Measurements from ENCODE around the gene TTBK1. TPM values are rescaled to one million over a fixed set of nuclear protein-coding genes. Genes with fewer than 3 reads are reported as not detected.

TTBK1 gene
- total RNA-seq, 2 experiments from 2014 or later, result 0.09 to 0.11 TPM

DNA sequence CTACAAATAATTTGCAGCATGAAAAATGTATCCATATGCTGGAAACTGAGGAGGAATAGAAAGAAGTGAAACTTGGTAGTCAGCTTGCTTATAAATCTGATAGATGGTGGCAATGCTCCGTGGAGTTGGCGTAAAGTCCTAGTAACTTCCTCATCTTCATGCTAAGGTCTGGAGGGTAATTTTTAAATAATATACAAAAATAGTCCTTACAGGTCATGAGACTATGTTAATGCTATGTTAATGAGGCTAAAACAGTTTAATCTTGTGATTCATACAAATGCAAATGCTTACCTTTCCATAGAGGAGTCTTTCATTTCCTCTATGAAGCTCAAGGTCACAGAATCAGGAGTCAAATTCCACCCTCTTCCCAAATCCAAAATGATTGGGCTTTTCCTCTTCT is 74.7 kb downstream of the TTBK1 start:
- Mint-ChIP-seq H3K4me3 (no peak overlapping the region), H3K4me1 (ENCODE audit: low read depth) (no peaks in the 10 kb centered on the region), H3K27ac (no peak overlapping the region), H3K27me3 (no peaks in the 10 kb centered on the region), H3K36me3 (ENCODE audit: low read depth) (no peaks in the 10 kb centered on the region), H3K9me3 (no peaks in the 10 kb centered on the region)
- CTCF ChIA-PET, result interaction anchor here (0.6 to 1.6 kb wide), 3 partner anchors 10 to 248 kb away, joined by 3 to 9 read pairs (median 3); partner anchors contain the start of gene CRIP3
- DNase-seq (no peak), ATAC-seq (no peak)
- POLR2A ChIA-PET, result interaction anchor here (0.6 kb wide), 1 partner anchor 375 kb away, joined by 3 read pairs; no protein-coding TSS in a partner anchor
- TF ChIP-seq, protein P1, sequence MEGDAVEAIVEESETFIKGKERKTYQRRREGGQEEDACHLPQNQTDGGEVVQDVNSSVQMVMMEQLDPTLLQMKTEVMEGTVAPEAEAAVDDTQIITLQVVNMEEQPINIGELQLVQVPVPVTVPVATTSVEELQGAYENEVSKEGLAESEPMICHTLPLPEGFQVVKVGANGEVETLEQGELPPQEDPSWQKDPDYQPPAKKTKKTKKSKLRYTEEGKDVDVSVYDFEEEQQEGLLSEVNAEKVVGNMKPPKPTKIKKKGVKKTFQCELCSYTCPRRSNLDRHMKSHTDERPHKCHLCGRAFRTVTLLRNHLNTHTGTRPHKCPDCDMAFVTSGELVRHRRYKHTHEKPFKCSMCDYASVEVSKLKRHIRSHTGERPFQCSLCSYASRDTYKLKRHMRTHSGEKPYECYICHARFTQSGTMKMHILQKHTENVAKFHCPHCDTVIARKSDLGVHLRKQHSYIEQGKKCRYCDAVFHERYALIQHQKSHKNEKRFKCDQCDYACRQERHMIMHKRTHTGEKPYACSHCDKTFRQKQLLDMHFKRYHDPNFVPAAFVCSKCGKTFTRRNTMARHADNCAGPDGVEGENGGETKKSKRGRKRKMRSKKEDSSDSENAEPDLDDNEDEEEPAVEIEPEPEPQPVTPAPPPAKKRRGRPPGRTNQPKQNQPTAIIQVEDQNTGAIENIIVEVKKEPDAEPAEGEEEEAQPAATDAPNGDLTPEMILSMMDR (IDR thresholded peaks at IDR 0.05), result no peak
- intact Hi-C loops (cut with micrococcal nuclease), result no loop called here

DNA sequence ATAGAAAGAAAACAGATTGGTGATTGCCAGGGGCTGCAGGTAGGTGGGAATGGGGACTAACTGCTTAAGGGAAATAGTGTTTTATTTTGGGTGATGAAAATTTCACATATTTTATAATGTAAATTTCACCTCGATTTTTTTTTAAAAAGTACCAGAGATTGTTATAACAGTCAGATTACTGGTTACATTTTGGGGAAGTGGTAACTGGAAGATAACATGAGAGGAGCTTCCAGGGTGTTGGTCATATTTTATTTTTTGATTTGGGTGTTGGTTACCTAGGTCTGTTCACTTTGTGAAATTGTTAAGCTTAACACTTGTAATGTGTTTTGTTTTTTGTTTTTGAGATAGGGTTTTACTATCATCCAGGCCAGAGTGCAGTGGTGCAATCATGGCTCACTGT is 82.6 kb downstream of the TTBK1 start:
- ChIA-PET CTCF (interaction anchor here (4.3 kb wide), 1 partner anchor 18 kb away, joined by 11 read pairs; the partner anchor contains the start of gene CRIP3), POLR2A (no interaction called here)
- Mint-ChIP-seq H3K27me3 (no peaks in the 10 kb centered on the region), H3K36me3 (ENCODE audit: low read depth) (no peaks in the 10 kb centered on the region), H3K4me1 (ENCODE audit: low read depth) (no peaks in the 10 kb centered on the region), H3K9me3 (no peaks in the 10 kb centered on the region), H3K27ac (no peak overlapping the region), H3K4me3 (no peak overlapping the region)
- TF ChIP-seq, protein P1 (IDR thresholded peaks at IDR 0.05), result no peak
- ATAC-seq, result no peak
- DNase-seq, result no peak
- intact Hi-C loops (cut with micrococcal nuclease), result no loop called here

DNA sequence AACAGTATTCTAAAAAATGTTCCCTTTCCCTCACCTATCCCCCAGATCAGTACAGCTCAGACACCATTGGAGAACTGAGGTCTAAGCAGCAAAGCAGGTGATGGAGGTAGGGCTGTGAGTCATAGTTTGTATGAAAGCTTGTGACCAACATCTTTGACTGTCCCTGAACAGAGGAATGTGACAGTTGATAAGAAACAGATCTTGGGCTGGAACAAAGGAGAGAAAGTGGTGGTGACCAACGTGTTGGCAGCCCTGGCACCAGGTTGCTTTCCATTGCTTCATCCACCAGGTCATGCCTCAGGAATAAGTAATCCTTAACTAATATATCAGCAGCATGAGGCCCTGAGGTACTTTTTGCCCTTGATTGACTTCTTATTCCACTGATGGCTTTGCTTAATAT is 85.2 kb downstream of the TTBK1 start:
- POLR2A ChIA-PET, result interaction anchor here (0.7 kb wide), 1 partner anchor 11 kb away, joined by 3 read pairs; no protein-coding TSS in a partner anchor
- H3K27me3 Mint-ChIP-seq, result no peaks in the 10 kb centered on the region
- ATAC-seq, result no peak
- H3K4me3 Mint-ChIP-seq, result no peak overlapping the region
- H3K9me3 Mint-ChIP-seq, result no peaks in the 10 kb centered on the region
- CTCF ChIA-PET, result interaction anchor here (1.0 to 2.5 kb wide), 2 partner anchors 20 to 177 kb away, joined by 4 to 6 read pairs; partner anchors contain the start of gene CRIP3
- TF ChIP-seq, protein P1 (IDR thresholded peaks at IDR 0.05), result no peak
- peaks cover 11% of the 10 kb centered on the region for H3K4me1 Mint-ChIP-seq (ENCODE audit: low read depth)
- H3K36me3 Mint-ChIP-seq (ENCODE audit: low read depth), result no peaks in the 10 kb centered on the region
- intact Hi-C loops (cut with micrococcal nuclease), result no loop called here
- H3K27ac Mint-ChIP-seq, result no peak overlapping the region
- no peak for DNase-seq

DNA sequence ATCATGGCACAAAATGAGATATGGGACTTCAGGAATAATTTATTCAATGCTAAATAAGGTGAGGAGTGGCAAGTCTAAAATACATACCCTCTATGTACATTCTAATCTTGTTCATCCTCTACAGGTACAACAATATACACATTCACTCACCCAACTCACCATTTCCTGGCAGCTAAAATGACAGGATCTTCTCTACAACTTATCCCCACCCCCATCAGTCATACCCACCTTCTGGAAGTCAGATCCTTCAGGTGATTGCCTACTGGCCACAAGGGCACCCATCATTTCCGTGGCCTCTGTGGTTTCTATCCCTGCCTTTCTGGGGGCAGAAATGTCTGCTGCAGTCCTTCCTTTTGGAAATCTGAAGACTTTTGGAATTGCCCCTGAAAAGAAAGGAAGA is 88.2 kb downstream of the TTBK1 start:
- H3K36me3 Mint-ChIP-seq (ENCODE audit: low read depth), result no peaks in the 10 kb centered on the region
- no peak overlapping the region for H3K4me3 Mint-ChIP-seq
- no peak for DNase-seq
- ATAC-seq, result no peak
- TF ChIP-seq, protein P1 (IDR thresholded peaks at IDR 0.05), result no peak
- ChIA-PET CTCF (no interaction called here), POLR2A (no interaction called here)
- intact Hi-C loops (cut with micrococcal nuclease), result no loop called here
- no peak overlapping the region for H3K27ac Mint-ChIP-seq
- H3K9me3 Mint-ChIP-seq, result no peaks in the 10 kb centered on the region
- no peaks in the 10 kb centered on the region for H3K27me3 Mint-ChIP-seq
- peaks cover 11% of the 10 kb centered on the region for H3K4me1 Mint-ChIP-seq (ENCODE audit: low read depth)

DNA sequence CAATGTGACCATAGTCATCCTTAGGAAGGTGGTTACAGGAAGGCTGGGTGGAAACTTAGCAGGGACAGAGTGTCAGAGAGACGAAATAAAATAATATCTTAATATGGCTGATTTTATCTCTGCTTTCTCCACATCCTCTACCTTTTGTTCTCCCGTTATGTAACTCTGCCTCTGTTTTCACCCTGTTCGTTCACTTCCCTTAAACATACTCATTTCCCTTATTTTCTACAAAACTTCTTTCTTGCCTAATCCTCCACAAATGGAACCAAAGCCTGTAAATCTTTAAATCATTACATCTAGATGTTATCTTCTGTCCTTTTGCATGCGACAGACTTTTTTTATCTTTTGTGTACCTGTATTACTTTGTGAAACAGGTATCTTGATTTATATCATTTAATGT is 88.6 kb downstream of the TTBK1 start:
- CTCF ChIA-PET, result no interaction called here
- DNase-seq, result no peak
- Mint-ChIP-seq H3K4me1 (ENCODE audit: low read depth) (peaks cover 11% of the 10 kb centered on the region), H3K27ac (no peak overlapping the region), H3K9me3 (no peaks in the 10 kb centered on the region), H3K4me3 (no peak overlapping the region), H3K36me3 (ENCODE audit: low read depth) (no peaks in the 10 kb centered on the region), H3K27me3 (no peaks in the 10 kb centered on the region)
- POLR2A ChIA-PET, result no interaction called here
- TF ChIP-seq, protein P1 (IDR thresholded peaks at IDR 0.05), result no peak
- ATAC-seq, result no peak
- intact Hi-C loops (cut with micrococcal nuclease), result no loop called here

Data from activated CD8-positive, alpha-beta T cell treated with anti-CD3 and anti-CD28 coated beads for 36 hours (primary cell).